ENCODE data around the gene PIK3R2.

The PIK3R2 gene

DNA sequence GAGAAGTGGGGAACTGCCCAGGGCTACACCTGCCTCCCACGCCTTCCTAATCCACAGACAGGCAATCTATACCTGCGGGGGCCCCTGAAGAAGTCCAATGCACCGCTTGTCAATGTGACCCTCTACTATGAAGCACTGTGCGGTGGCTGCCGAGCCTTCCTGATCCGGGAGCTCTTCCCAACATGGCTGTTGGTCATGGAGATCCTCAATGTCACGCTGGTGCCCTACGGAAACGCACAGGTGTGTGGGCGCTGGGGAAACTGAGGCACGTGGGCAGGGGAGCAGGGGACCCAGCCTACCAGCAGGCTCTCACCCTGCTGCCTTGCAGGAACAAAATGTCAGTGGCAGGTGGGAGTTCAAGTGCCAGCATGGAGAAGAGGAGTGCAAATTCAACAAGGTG is 22.0 kb downstream of the PIK3R2 start:
- no peak for DNase-seq

DNA sequence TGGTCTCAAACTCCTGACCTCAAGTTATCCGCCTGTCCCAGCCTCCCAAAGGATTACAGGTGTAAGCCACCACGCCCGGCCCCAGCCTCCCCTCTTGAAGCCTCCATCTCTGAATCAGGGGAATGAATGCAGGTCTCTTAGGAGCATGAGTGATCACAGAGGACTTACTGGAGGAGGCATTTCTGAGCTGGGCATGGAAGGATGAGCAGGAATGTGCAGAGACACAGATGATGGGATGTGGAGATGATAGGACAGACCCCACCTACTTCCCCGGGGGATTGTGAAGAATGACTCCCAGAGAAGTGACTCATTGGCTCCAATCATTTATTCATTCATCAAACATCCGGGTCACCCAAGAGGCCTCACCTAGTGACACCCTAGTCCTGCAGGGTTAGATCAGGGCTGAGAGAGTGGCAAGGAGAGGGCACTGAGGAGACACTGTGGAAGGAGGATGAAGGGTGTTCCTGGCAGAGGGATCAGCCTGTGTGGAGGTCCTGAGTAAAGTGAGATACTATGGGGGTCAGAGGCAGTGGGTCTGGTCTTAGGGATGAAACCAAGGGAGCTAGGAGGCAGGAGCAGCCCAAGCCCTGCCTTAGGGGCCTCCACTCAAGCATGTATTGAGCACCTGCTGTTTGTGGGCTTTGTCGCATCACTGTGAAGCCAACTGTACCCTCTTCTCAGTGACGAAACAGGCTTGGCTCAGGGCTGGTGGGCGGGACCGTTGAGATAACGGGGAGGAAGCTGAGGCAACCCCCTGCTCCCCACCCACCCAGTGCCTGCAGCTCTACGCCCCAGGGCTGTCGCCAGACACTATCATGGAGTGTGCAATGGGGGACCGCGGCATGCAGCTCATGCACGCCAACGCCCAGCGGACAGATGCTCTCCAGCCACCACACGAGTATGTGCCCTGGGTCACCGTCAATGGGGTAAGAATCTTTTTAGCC is 23.7 kb downstream of the PIK3R2 start:
- no peak for DNase-seq

DNA sequence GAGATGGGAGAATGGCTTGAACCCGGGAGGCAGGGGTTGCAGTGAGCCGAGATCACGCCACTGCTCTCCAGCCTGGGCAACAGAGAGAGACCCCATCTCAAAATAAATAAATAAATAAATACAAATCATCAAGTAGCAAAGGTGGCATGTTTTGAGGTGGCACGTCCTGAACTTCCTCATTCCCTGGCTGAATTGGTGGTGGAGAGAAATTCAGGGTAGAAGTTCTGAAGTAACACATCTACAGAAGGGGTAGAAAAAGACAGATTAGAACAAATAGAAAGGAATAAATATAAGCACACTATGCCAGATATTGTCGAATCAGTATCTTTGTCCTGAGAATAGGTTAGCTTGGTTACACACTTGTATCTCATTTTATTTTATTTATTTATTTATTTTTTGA is 27.0 kb downstream of the PIK3R2 start:
- no peak for DNase-seq

DNA sequence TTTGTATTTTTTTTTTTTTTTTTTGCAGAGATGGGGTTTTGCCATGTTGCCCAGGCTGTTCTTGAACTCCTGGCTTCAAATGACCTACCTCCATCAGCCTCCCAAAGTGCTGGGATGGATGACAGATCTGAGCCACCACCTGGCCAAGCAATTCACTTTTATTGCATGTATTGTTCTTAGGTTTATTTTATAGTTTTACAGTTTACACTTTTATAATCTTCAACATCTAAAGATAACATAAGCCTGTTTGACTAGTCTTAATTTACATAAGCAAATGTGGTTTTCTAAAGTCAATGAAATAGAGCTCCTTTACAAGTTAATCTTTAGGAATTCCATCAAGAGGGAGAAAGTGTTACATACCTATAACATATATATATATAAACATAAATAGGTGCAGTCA is 30.6 kb downstream of the PIK3R2 start:
- DNase-seq: no peak

DNA sequence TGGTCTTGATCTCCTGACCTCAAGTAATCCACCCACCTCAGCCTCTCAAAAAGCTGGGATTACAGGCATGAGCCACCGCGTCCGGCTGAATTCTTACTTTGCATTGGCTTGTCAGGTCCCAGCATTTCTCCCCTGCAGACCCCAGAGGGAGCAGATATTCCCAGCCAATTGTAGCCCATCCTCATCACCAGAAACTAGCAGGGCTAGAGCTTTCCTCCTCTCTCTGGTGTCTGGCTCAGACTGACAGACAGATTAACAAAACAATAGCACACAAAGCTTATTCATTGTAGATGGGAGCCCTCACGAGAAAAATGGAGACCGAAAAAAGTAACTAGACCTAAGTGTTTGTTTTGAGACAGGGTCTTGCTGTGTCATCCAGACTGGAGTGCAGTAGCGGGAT is 32.6 kb downstream of the PIK3R2 start:
- DNase-seq: no peak

DNA sequence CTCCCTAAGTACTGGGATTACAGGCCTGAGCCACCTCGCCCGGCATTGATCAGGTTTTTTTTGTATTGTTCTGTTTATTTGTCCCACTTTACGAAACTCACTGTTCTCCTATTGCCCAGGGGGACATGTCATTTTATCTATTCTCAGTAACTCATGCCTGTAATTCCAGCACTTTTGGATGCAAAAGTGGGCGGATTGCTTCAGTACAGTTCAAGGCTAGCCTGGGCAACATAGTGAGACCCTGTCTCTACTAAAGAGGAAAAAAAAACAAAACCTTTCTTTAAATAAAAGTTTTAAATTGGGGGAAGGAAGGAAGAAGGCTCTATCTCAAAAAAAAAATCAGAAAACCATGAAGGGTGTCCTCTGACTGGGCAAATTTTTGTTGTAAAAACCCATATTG is 37.3 kb downstream of the PIK3R2 start:
- DNase-seq: no peak

DNA sequence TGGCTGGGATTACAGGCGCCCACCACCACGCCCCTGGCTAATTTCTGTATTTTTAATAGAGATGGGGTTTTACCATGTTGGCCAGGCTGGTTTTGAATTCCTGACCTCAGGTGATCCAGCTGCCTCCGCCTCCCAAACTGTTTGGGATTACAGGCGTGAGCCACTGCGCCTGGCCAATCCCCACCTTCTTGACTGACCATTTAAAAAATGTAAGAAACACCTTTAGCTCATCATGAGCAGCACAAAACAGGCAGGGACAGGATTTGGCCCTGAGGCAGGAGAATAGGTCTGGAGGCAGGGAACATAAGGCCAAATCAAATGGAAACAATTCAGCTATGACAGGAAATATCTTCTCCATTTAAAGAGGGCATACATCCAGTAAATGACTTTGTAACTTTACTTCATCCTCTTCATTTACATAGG is 38.7 kb downstream of the PIK3R2 start:
- DNase-seq: no peak

DNA sequence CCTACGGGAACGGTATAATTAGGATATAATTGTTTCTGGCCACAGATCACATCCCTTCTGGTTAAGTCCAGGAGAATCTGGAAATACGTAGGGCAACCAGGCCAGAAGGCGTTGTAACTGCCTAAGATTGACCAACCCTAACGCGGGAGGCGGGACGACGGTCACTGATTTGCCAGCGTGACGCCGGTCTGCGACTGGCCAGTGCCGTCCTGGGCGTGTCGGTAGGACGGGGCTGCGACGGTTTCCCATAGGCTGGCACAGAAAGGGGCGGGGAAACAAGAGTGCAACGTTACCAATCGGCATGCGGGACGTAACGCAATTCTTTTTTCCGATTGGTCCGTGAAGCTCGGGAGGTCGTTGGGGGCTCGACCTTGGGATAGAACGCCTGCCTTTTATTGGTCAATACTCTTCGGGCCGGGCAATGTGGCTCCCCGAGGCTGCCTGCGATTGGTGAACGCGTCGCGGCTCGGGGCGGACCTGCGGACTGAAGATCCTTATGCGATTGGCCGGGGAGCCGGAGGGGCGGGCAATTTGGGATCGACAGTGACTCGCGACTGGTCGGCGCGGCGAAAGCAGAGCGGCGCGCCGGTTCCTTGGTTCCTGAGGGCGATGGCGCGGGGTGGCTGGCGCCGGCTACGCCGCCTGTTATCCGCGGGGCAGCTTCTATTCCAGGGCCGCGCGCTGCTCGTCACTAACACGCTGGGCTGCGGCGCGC is 39.9 kb downstream of the PIK3R2 start, which contains the start of gene MPV17L2:
Gene MPV17L2 (plus strand): TSS at position 546 of the 715 bp plus-strand sequence. CDS start 64 bp downstream, at position 610.
- DNase-seq: peak; percentile 99

DNA sequence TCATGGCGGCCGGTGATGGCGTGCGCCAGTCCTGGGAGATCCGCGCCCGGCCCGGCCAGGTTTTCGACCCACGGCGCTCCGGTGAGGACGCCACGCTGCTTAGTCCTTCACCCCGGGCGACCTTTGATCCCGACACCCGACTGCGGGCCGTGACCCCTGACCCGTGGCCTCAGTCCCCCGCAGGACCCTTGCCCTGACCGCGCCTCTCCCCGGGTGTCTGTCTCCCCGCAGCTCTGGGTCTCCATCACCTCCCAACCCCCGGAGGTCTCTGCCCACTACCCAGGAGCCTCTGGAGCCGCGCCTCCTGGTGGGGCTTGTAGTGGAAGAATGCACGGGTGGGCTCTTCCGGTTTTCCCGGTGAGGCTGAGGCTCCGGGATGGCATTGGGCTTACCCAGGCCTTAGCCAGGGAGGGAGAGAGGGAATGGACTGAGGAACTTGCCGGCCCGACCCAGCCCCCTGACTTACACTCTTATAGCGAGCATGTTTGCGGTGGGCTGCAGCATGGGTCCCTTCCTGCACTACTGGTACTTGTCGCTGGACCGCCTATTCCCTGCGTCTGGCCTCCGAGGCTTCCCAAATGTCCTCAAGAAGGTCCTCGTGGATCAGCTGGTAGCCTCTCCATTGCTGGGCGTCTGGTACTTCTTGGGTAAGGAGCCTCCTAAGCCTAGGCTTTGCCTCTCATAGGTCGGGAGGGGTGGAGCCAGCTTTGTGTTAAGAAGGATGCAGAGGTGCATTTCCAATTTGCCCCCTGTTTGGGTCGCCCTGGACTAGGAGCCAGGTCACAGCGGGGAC is 40.6 kb downstream of the PIK3R2 start:
- DNase-seq: no peak

DNA sequence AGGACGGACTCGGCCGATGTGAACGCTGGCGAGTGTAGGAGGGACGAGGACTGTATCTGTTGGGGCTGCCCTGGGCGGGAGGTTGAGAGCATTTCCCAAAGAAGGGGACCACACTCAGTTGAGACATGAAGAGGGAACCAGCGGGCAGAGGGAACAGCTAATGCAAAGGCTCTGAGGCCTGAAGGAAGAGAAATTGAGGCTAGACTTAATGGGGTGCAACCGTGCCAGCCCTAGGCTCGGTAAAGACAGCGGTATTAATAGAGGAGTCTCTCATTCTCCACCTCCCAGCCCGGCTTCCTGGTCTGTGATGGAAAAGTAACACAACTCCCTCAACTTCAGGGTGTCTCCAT is 41.2 kb downstream of the PIK3R2 start:
- DNase-seq: no peak

DNA sequence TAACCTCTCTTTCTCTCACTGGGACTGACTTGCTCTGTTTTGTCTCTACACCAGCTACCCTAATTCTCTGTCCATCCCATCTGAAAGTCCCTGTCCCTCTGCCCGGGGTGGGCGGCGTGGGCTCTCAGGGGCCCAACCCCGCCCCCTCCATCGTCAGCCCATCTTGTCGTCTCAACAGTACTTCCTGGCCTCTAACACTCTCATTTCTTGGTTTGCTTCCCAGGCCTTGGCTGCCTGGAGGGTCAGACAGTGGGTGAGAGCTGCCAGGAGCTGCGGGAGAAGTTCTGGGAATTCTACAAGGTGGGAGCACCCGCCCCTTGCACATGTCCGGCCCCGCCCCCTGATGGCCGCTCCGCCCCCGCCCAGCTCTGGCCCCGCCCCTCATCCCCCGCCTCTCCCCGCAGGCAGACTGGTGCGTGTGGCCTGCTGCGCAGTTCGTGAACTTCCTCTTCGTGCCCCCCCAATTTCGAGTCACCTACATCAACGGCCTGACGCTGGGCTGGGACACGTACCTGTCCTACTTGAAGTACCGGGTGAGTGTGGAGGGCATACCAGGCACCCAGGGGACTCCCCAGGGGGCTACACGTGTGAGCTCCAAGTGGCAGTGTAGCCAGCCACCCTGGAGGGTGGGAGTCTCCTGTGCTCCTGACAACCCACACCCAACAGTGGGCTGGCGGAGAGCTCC is 41.7 kb downstream of the PIK3R2 start:
- DNase-seq: no peak

DNA sequence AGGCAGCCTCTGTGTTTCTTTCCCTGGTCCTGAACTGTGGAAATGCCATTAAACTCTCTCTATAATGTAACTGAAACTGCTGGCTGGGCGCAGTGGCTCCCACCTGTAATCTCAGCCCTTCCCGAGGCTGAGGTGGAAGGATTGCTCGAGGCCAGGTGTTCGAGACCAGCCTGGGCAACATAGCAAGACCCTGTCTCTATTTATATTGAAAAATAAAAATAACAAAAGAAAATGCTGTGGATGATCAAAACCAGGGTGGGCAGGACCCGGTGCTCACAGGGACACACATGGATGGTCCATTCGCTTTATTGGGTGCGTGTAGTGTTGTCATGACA is 43.5 kb downstream of the PIK3R2 start:
- DNase-seq: no peak

DNA sequence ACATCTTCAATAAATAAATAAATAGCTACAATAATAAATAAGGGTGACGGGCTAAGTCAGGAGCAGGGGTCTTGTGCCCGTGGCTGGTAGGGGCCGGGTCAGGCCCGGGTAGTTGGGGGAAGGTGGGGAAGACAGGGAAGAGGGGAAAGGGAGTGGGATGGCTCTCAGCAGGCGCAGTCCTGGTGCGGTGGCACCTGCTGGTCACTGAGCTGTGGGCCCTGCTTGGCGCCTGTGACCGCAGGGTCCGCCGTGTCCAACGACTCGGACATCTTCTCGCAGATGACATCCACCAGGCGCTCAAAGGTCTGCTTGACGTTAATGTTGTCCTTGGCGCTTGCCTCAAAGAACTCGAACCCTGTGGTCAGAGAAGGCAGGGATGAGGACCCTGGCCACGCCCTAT is 44.3 kb downstream of the PIK3R2 start:
- DNase-seq: no peak

DNA sequence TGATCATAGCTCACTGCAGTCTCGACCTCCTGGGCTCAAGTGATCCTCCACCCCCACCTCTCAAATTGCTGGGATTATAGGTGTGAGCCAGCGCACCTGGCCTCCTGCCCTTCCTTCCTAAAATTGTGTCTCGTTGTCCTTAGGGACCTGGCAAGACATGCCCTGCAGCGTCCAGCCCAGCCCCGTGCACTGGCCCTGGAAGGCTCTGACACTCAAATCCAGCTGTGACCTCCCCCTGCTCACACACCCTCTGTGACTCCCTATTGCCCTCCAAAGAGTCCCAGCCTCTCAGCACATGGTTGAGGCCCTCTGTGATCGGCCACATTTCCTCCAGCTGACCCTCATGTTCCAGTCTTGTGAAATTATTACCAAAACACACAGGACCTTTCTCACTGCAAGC is 45.0 kb downstream of the PIK3R2 start:
- no peak for DNase-seq

DNA sequence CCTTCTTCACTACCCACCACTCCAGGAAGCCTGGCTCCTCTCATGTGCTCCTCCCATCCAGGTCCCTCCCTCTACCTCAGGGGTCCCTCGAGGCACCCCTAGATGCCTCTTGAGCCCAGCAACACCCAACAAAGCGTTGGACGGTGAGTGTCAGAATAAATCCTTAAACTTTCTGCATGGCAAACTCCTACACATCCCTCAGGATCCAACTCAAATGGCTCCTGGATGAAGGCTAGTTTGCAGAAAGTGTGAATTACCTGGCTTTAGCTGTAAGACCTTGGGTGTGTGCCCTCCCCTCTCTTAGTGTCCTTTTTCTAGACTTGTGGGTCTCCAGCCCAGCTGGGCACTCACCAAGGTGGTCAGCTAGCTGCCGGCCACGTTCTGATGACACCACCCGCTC is 45.4 kb downstream of the PIK3R2 start:
- DNase-seq: no peak

DNA sequence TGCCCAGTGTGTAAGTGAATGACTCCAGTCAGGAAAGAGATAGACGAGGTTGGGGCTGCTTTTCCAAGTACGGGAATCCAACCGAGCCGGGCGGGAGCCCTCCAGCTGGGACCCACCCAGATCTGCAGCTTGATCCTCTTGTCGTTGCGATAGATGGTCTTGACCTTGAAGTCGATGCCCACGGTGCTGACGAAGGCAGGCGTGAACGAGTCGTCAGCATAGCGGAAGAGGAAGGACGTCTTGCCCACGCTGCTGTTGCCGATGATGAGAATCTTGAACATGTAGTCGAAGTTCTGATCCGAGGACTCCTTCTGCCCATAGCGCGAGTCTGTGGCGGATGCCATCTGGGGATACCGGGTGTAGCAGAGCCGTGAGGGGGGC is 49.4 kb downstream of the PIK3R2 start:
- no peak for DNase-seq

DNA sequence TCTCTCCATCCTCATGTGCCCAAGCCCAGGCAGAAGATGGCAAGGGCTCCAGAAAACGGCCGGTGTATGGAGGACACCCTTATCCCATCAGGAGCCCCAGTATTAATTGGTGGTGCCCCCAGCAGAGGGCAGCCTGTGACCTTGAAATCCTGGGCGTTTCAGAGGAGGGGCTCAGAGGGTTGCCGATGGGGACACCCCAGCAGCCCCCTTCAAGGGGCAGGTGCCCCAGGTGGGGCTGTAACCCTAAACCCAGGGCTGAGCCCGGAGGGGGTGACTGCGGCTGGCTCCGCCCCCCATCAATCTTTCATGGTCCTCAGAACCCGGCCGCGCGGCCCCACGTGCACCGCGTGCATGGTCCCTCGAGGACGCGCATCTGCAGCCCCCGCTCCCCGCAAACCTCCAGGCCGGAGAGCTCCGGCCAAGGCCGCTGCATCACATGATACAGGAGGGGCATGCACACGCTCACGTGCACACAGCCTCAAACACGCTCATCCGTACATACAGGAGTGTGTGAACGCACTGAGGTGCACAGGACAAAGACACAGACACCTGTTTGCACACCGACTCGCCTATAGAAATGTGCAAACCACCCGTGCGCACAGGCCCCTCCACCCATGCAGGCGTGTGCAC is 49.9 kb downstream of the PIK3R2 start:
- peak; percentile 11 for DNase-seq

DNA sequence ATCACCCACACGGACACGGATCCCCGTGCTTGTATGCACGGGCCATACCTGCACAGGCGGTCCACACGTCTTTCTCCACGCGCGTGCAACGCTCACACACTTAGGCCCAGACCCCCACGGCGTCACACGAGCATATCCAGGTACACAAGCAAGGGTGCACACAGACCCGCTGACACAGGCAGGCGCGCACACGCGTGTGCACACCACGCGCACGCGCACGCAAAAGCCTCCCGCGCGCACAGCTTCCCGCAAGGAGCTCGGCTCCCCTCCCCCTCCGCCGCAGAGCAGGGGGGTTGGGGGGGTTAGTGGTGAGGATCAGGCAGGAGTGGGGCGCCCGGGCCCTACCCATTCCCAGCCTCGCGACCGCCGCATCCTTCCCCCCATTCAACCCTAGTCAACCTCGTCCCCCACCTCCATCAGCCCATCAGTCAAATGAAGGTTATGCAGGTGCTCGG is 50.5 kb downstream of the PIK3R2 start:
- DNase-seq: no peak

DNA sequence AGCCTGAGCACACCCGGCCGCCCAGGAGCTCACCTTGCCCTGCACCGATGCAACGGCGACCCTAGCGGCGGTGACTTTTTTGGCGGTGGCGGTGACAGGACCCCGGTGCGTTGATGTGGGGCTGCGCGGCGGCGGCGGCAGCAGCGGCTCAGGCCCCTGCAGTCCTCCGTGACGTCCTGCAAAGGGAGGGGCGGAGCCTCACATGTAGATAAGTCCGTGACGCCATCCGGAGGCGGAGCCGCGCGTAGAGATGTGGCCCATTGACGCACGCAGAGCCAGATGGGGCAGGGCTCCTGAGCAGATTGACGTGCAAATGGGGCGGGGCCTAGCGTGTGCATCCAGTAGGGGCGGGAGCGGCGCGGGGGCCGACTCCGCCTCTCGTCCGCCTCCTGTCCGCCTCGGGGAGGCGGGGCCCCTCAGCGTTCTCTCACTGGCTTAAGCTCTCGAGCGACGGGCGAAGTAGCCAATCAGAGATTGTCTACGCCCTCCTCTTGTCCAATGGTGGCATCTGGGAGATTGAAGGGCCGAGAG is 51.0 kb downstream of the PIK3R2 start, which contains the start of gene RAB3A:
Gene RAB3A (minus strand): TSS at position 180 of the 531 bp plus-strand sequence. CDS start 1,302 bp downstream, outside the sequence.
- peak; percentile 99 for DNase-seq

DNA sequence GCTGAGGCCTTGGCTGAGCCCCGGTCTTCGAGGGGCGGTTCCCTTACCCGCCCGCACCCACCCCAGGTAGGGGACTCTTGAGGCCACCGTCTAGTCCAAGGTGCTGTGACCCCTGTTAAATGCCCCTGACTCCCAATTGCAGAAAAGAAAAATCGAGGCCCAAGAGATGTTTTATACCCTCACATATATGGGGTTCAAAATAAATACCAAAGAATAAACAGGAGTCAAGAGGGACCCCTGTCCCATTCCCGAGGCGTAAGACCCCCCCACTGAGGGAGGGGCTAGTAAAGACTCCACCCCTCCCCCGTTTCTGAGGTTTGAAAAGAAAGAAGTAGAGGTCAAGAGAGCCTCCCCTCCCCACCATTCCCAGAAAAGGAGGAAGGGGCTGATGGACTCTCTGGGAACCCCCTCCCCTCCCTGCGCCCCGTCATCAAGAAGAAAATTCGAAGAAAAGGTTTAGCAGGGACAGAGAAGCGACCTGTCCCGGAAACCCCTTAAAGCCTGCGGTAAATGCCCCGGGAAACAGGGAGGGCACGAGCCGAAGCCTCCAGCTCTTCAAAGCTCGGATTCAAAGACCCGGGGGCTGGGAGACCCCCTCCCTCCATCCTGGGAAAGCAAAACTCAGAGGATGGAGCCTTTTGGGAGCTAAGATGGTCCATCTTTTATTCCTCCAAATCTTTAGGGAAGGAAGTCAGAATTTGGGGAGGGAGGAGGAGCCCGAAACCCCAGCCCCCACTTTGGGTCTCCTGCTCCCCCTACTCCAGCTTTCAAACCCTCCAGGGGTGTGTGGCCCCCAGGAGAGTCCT is 51.6 kb downstream of the PIK3R2 start:
- DNase-seq: no peak
